Activated CD4-positive, CD25-positive, alpha-beta regulatory T cell treated with anti-CD3 and anti-CD28 coated beads, Interleukin-2, amount 50 U/mL, for 72 hours (primary cell): ENCODE measurements around the gene DGCR2.

ENCODE experiments used
- DNase-seq: peaks from one replicate; pipeline ENCODE4 v3.0.0; 2021

The DGCR2 gene

GRCh38 chr22:19125474-19126308 is 3.5 kb upstream of the DGCR2 start:
- DNase-seq = no peak

GRCh38 chr22:19125011-19125410 is 2.8 kb upstream of the DGCR2 start:
- no peak for DNase-seq

- DNase-seq = no peak
Observed at GRCh38 chr22:19124377-19124776, 2.2 kb upstream of the DGCR2 start.

- no peak for DNase-seq
Observed at GRCh38 chr22:19123936-19124335, 1.7 kb upstream of the DGCR2 start.

GRCh38 chr22:19122752-19123492 is 710 bp upstream of the DGCR2 start:
- DNase-seq = no peak

- peak; percentile 55 for DNase-seq
Observed at GRCh38 chr22:19121631-19122142, 525 bp downstream of the DGCR2 start.

- no peak for DNase-seq
Observed at GRCh38 chr22:19120829-19121630, 1.2 kb downstream of the DGCR2 start.

GRCh38 chr22:19119949-19120348 is 2.3 kb downstream of the DGCR2 start:
- no peak for DNase-seq

GRCh38 chr22:19118329-19118880 is 3.8 kb downstream of the DGCR2 start:
- no peak for DNase-seq

GRCh38 chr22:19117111-19117512 is 5.1 kb downstream of the DGCR2 start:
- no peak for DNase-seq

- no peak for DNase-seq
Observed at GRCh38 chr22:19115628-19116027, 6.6 kb downstream of the DGCR2 start.

- no peak for DNase-seq
Observed at GRCh38 chr22:19114984-19115552, 7.1 kb downstream of the DGCR2 start.

GRCh38 chr22:19113429-19113828 is 8.8 kb downstream of the DGCR2 start:
- no peak for DNase-seq

GRCh38 chr22:19111584-19111983 is 10.6 kb downstream of the DGCR2 start:
- no peak for DNase-seq

- no peak for DNase-seq
Observed at GRCh38 chr22:19111140-19111539, 11.1 kb downstream of the DGCR2 start.

- DNase-seq = no peak
Observed at GRCh38 chr22:19110646-19111045, 11.6 kb downstream of the DGCR2 start.

GRCh38 chr22:19110064-19110458 is 12.2 kb downstream of the DGCR2 start:
- DNase-seq = no peak

- DNase-seq = no peak
Observed at GRCh38 chr22:19109198-19110063, 12.8 kb downstream of the DGCR2 start.

GRCh38 chr22:19108807-19109197 is 13.4 kb downstream of the DGCR2 start:
- no peak for DNase-seq

GRCh38 chr22:19107730-19108074 is 14.5 kb downstream of the DGCR2 start:
- no peak for DNase-seq

GRCh38 chr22:19106886-19107729 is 15.1 kb downstream of the DGCR2 start:
- no peak for DNase-seq
